Mucosa of rectum (tissue), 2 donors: ENCODE results near the gene PGM2.
A peak's percentile ranks its signal among the peaks of the same experiment; 100 is the strongest.
"Not testable (repeated sequence)": the region's sequence is repeated elsewhere in the genome, so short reads cannot be mapped to it uniquely, and the experiment has no call there.

Source experiments
- H3K27ac ChIP-seq, 2 donors: one replicate each; pipeline ENCODE4 v1.7.0; 2013; ENCODE audit warnings: inconsistent platforms in 2 of 2, low read depth in 2 of 2, low read length in 2 of 2
- H3K27me3 ChIP-seq, 2 donors: one replicate each; pipeline ENCODE4 v1.7.0; 2013; ENCODE audit warnings: low read length in 2 of 2; ENCODE audit not compliant: control insufficient read depth in 2 of 2, insufficient read depth in 2 of 2
- H3K36me3 ChIP-seq, 2 donors: one replicate each; pipeline ENCODE4 v1.7.0; 2013; ENCODE audit warnings: low read length in 2 of 2; ENCODE audit not compliant: control insufficient read depth in 2 of 2, insufficient read depth in 2 of 2
- H3K4me1 ChIP-seq, 2 donors: one replicate each; pipeline ENCODE4 v1.7.0; 2013; ENCODE audit warnings: low read length in 2 of 2, mild to moderate bottlenecking in 1 of 2; ENCODE audit not compliant: control insufficient read depth in 2 of 2, insufficient read depth in 2 of 2
- H3K4me3 ChIP-seq, 2 donors: one replicate each; pipeline ENCODE4 v1.7.0; 2013; ENCODE audit warnings: low read length in 2 of 2
- H3K9ac ChIP-seq, 2 donors: one replicate each; pipeline ENCODE4 v1.7.0; 2013; ENCODE audit warnings: low read length in 2 of 2, low read depth in 1 of 2, mild to moderate bottlenecking in 1 of 2
- H3K9me3 ChIP-seq, 2 donors: one replicate each; pipeline ENCODE4 v1.7.0; 2013; ENCODE audit warnings: low read length in 2 of 2; ENCODE audit not compliant: control insufficient read depth in 2 of 2
- donor health status: healthy.
- donor health status: Normal muscosa, but diverticular disease.

The PGM2 gene

GRCh38 chr4:37816006-37816405 lies 10.5 kb upstream of the PGM2 start:
- Histone ChIP-seq H3K36me3 (no peaks in the 10 kb centered on the region), H3K27ac (no peak overlapping the region), H3K4me3 (no peak overlapping the region), H3K9ac (no peak overlapping the region), H3K4me1 (no peaks in the 10 kb centered on the region), H3K27me3 (no peaks in the 10 kb centered on the region), H3K9me3 (no peaks in the 10 kb centered on the region)

DNA sequence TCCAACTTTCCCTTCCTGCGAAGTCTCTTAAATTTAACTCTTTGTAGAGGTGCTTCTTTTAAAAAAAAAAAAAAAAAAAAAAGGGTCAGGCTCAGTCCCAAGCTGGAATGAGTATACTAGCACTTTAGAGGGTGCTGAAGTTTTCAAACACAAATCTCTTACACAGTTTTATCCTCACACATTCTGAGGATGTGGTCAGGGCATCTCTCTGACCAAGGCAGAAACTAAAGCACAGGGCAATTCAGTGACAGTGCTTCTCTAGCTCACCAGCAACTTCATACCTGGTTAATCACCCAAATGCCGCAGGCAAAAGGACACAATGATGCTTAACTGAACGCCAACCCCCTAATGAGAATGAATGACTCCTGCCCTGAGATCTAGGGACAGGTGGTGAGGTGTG lies 9.8 kb upstream of the PGM2 start:
- Histone ChIP-seq H3K9me3 (no peaks in the 10 kb centered on the region), H3K27ac (no peak overlapping the region), H3K36me3 (no peaks in the 10 kb centered on the region), H3K4me3 (no peak overlapping the region), H3K9ac (no peak overlapping the region), H3K27me3 (no peaks in the 10 kb centered on the region), H3K4me1 (no peaks in the 10 kb centered on the region)

DNA sequence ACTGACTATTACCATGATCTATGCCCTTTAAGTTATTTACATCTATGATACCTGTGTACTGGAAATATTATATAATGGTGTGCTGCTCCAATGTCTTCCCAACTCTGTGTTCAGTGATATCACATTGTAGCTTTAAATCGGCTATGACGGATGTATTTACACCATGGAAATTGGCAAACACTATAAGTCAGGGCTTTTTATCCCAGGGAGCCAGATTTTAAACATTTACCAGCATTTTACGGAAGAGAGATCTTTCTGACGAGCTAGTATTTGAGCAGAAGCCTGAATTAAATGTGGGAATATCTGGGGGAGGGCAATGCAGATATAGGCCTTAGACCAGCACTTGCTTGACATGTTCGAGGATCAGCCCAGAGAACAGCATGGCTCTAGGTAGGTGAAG lies 7.7 kb upstream of the PGM2 start:
- H3K9ac ChIP-seq, result no peak overlapping the region
- no peaks in the 10 kb centered on the region for H3K36me3 ChIP-seq
- H3K27me3 ChIP-seq, result no peaks in the 10 kb centered on the region
- no peaks in the 10 kb centered on the region for H3K4me1 ChIP-seq
- no peak overlapping the region for H3K4me3 ChIP-seq
- H3K27ac ChIP-seq, result no peak overlapping the region
- H3K9me3 ChIP-seq, result peaks cover 0 to 2% of the 10 kb centered on the region in 2 donors

GRCh38 chr4:37820458-37820857 lies 6.0 kb upstream of the PGM2 start:
- not testable (repeated sequence) for H3K27ac ChIP-seq, H3K36me3 ChIP-seq, H3K27me3 ChIP-seq, H3K4me3 ChIP-seq, H3K9me3 ChIP-seq, H3K9ac ChIP-seq, H3K4me1 ChIP-seq

DNA sequence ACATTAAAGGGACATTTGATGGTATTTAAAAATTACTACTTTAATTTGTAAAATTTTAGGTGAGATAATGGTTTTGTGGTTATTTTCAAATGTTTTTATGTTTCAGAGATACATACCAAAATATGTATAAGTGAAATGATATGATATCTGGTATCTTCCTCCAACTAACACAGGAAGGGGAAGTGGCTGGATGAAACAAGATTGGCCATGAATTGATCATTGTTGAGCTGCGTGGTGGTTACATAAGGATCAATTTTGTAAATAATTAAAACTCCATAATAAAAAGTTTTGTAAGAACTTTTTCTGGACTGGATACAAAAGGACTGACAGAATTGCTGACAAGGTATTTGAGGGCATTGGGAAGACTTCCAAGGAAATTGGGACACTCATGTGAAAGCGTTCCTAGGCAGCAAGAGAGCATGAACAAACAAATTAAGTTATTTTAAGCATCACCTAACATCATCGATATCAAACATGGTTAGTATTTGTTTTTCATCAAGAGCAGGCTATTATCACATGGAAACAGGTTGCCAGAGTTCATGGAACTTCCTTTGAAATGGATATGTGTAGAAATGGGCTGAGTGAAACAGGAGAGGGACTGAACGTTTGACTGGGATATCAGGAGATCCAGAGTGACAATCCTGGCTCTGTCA lies 4.4 kb upstream of the PGM2 start:
- no peak overlapping the region for H3K9ac ChIP-seq

GRCh38 chr4:37825501-37825900 lies 985 bp upstream of the PGM2 start:
- Histone ChIP-seq H3K4me3 (peak overlapping the region; percentile 94 to 95), H3K27ac (peak overlapping the region; percentile 84 to 88), H3K4me1 (peaks cover 0 to 10% of the 10 kb centered on the region in 2 donors), H3K9ac (peak overlapping the region; percentile 84 to 87)
- not testable (repeated sequence) for H3K27me3 ChIP-seq, H3K36me3 ChIP-seq, H3K9me3 ChIP-seq

More for the DNA sequence above, 4.4 kb upstream of the PGM2 start:
- Histone ChIP-seq H3K27ac (no peak overlapping the region), H3K9me3 (peaks cover 0 to 2% of the 10 kb centered on the region in 2 donors), H3K4me1 (peaks cover 0 to 2% of the 10 kb centered on the region in 2 donors), H3K36me3 (no peaks in the 10 kb centered on the region), H3K4me3 (no peak overlapping the region), H3K27me3 (no peaks in the 10 kb centered on the region)

- H3K27ac ChIP-seq, result peak overlapping the region; percentile 84 to 88
- peak overlapping the region; percentile 94 to 95 for H3K4me3 ChIP-seq
- H3K27me3 ChIP-seq, result no peaks in the 10 kb centered on the region
- peaks cover 0 to 8% of the 10 kb centered on the region in 2 donors for H3K36me3 ChIP-seq
- H3K9ac ChIP-seq, result peak overlapping the region; percentile 84 to 87
- peaks cover 0 to 10% of the 10 kb centered on the region in 2 donors for H3K4me1 ChIP-seq
- H3K9me3 ChIP-seq, result peaks cover 0 to 2% of the 10 kb centered on the region in 2 donors
Measured at GRCh38 chr4:37825968-37826294, 555 bp upstream of the PGM2 start.

DNA sequence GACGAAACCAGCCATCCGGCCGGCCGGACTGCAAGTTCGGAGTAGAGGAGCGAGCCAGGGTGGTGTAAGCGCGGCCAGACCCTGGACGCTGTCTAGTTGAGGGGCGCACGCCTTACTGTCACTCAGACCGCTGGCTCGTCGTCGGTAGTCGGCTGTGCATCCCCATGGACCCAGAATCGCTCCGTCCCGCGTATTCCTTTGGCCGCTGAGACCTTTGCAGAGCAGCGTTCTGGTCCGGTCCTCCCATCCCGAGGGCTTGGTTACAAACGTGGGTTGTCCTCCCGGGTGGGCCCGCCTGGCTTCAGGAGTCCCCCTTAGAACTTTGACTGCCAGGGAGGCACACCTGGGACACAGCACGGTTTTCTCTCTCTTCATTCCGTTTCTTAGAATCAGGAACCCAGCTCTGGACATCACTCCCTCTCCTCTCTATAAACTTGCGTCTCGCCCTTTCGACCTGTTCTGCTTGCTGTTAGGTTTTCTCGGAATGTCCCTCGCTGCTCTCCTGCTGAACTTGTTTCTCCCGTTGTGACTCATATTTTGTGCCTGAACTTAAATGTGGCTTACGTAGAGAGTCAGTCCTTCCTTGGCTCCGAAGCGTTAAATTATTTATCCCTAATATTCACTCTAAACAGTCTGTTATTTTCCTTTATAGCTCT lies 672 bp downstream of the PGM2 start:
- peak overlapping the region; percentile 83 to 87 for H3K9ac ChIP-seq
- peaks cover 0 to 10% of the 10 kb centered on the region in 2 donors for H3K4me1 ChIP-seq
- peaks cover 0 to 2% of the 10 kb centered on the region in 2 donors for H3K9me3 ChIP-seq
- no peaks in the 10 kb centered on the region for H3K27me3 ChIP-seq
- peak overlapping the region; percentile 84 to 88 for H3K27ac ChIP-seq
- H3K4me3 ChIP-seq, result peak overlapping the region; percentile 94 to 95
- H3K36me3 ChIP-seq, result peaks cover 8 to 15% of the 10 kb centered on the region in 2 donors

GRCh38 chr4:37827802-37828321 lies 1.4 kb downstream of the PGM2 start:
- no peaks in the 10 kb centered on the region for H3K9me3 ChIP-seq
- peaks cover 8 to 15% of the 10 kb centered on the region in 2 donors for H3K36me3 ChIP-seq
- H3K4me1 ChIP-seq, result peaks cover 0 to 10% of the 10 kb centered on the region in 2 donors
- no peaks in the 10 kb centered on the region for H3K27me3 ChIP-seq
- no peak overlapping the region for H3K27ac ChIP-seq
- peak overlapping the region; percentile 94 to 95 for H3K4me3 ChIP-seq
- peak overlapping the region in 1 of 2 donors; percentile 87 for H3K9ac ChIP-seq

- H3K27me3 ChIP-seq, result no peaks in the 10 kb centered on the region
- H3K27ac ChIP-seq, result no peak overlapping the region
- H3K4me1 ChIP-seq, result peaks cover 0 to 10% of the 10 kb centered on the region in 2 donors
- no peak overlapping the region for H3K4me3 ChIP-seq
- peaks cover 14 to 15% of the 10 kb centered on the region in 2 donors for H3K36me3 ChIP-seq
- no peak overlapping the region for H3K9ac ChIP-seq
- H3K9me3 ChIP-seq, result no peaks in the 10 kb centered on the region
Measured at GRCh38 chr4:37828843-37829242, 2.4 kb downstream of the PGM2 start.
